ENCODE measurements around the gene MAPKAPK2. TPM values are rescaled to one million over a fixed set of nuclear protein-coding genes. Genes with fewer than 3 reads are reported as not detected.

MAPKAPK2 gene
- total RNA-seq (2021) (46.4 to 54.9 TPM (median 48.9 TPM) in 3 replicates), Bru-seq, nascent RNA (percentile 74 among the genes with signal in this experiment)
- long read RNA-seq, experiment 1, transcript MAPKAPK2-202 (10 exons, 2,961 nt): major isoform, 18 of 30 reads
- long read RNA-seq, experiment 1, partial matches to known transcripts: 2 of 30 reads
- long read RNA-seq, experiment 1, other reads (novel, unspliced or antisense): 8 of 30 reads
- long read RNA-seq, experiment 2, transcript MAPKAPK2-202 (10 exons, 2,961 nt): major isoform, 34 of 62 reads
- long read RNA-seq, experiment 2, partial matches to known transcripts: 21 of 62 reads
- long read RNA-seq, experiment 2, other reads (novel, unspliced or antisense): 6 of 62 reads
- long read RNA-seq, experiment 3, partial matches to known transcripts: 0 of 1 reads
- long read RNA-seq, experiment 3, other reads (novel, unspliced or antisense): 0 of 1 reads

GRCh38 chr1:206684478-206685333 lies at the start of gene MAPKAPK2:
Gene MAPKAPK2 (plus strand): TSS chr1:206684905. CDS start chr1:206685230, 325 bp downstream.
- peak; percentile 68 for DNase-seq (ENCODE audit: low spot score)
- H3K4me1 Mint-ChIP-seq: peaks cover 43% of the 10 kb centered on the region
- TF ChIP-seq NR2C2 (CRISPR knock-in tag; IDR thresholded peaks at IDR 0.05) (no peak), SP1 (CRISPR knock-in tag; conservative IDR thresholded peaks at IDR 0.05) (0 out of 2 replicates have a peak, but pooled peaks have one; percentile 20), FOXP4 (CRISPR knock-in tag; IDR thresholded peaks at IDR 0.05) (no peak), RORB (CRISPR knock-in tag; IDR thresholded peaks at IDR 0.05) (no peak)
- ATAC-seq: peak; percentile 45
- POLR2A ChIA-PET: no interaction called here
- H3K9me3 Mint-ChIP-seq: no peaks in the 10 kb centered on the region
- CTCF ChIA-PET: interaction anchor here (0.6 to 2.0 kb wide), 11 partner anchors 21 to 125 kb away, joined by 3 to 12 read pairs (median 4); partner anchors contain the start of genes DYRK3 and EIF2D
- H3K27ac Mint-ChIP-seq: peak within 1 kb of the TSS; percentile 60; the same call in 1 of the 2 replicates
- H3K36me3 Mint-ChIP-seq: no peaks in the 10 kb centered on the region
- H3K27me3 Mint-ChIP-seq (ENCODE audit: low read depth): peaks cover 59% of the 10 kb centered on the region
- H3K4me3 Mint-ChIP-seq: peak within 1 kb of the TSS; percentile 86

- no peaks in the 10 kb centered on the region for H3K9me3 Mint-ChIP-seq
- peaks cover 34% of the 10 kb centered on the region for H3K4me1 Mint-ChIP-seq
- no peaks in the 10 kb centered on the region; the same call in 1 of the 2 replicates for H3K27me3 Mint-ChIP-seq (ENCODE audit: low read depth)
- H3K4me3 Mint-ChIP-seq: peak within 1 kb of the TSS; percentile 76
- ChIA-PET CTCF (interaction anchor here (0.6 to 13.9 kb wide), 28 partner anchors 10 to 397 kb away, joined by 3 to 659 read pairs (median 4); partner anchors contain the start of genes C1orf116, EIF2D, MAPKAPK2 and RASSF5), POLR2A (interaction anchor here (0.6 to 1.9 kb wide), 7 partner anchors 11 to 347 kb away, joined by 3 to 15 read pairs (median 4); partner anchors contain the start of genes EIF2D and RASSF5)
- DNase-seq (ENCODE audit: low spot score) (peak; percentile 97), ATAC-seq (peak; percentile 85)
- H3K27ac Mint-ChIP-seq: peak within 1 kb of the TSS; percentile 74
- no peaks in the 10 kb centered on the region for H3K36me3 Mint-ChIP-seq
- TF ChIP-seq SP1 (CRISPR knock-in tag; conservative IDR thresholded peaks at IDR 0.05) (peak; percentile 94), USF1 (CRISPR knock-in tag; IDR thresholded peaks at IDR 0.05) (peak; percentile 71; the same call in 1 of the 2 replicates), ZNF281 (CRISPR knock-in tag; IDR thresholded peaks at IDR 0.05) (peak; percentile 10), IRF2 (CRISPR knock-in tag; IDR thresholded peaks at IDR 0.05; ENCODE audit: borderline replicate concordance, low read depth) (no peak), HMGA2 (CRISPR knock-in tag; IDR thresholded peaks at IDR 0.05) (no peak), GABPB1 (CRISPR knock-in tag; IDR thresholded peaks at IDR 0.05) (no peak), NFYB (CRISPR knock-in tag; conservative IDR thresholded peaks at IDR 0.05; ENCODE audit: low read depth) (0 out of 2 replicates have a peak, but pooled peaks have one; percentile 8), CREB1 (CRISPR knock-in tag; IDR thresholded peaks at IDR 0.05) (peak; percentile 65; the same call in 1 of the 2 replicates), IRF1 (CRISPR knock-in tag; IDR thresholded peaks at IDR 0.05) (no peak), NR1H2 (CRISPR knock-in tag; IDR thresholded peaks at IDR 0.05) (no peak), USF2 (CRISPR knock-in tag; IDR thresholded peaks at IDR 0.05) (peak; percentile 65), ETV6 (CRISPR knock-in tag; IDR thresholded peaks at IDR 0.05) (peak; percentile 91), ATF3 (CRISPR knock-in tag; conservative IDR thresholded peaks at IDR 0.05) (no peak), NFATC4 (CRISPR knock-in tag; IDR thresholded peaks at IDR 0.05) (no peak)
These were observed 49.4 kb upstream of the MAPKAPK2 start, which contains the start of gene DYRK3 for GRCh38 chr1:206635080-206635977. Gene DYRK3 (plus strand): TSS chr1:206635536. CDS start chr1:206635704, 168 bp downstream.
